ENCODE results near the gene SUCO. TPM values are rescaled to one million over a fixed set of nuclear protein-coding genes. Genes with fewer than 3 reads are reported as not detected.

The SUCO gene
- total RNA-seq, 1 experiment from 2014 or later = 84.6 TPM

DNA sequence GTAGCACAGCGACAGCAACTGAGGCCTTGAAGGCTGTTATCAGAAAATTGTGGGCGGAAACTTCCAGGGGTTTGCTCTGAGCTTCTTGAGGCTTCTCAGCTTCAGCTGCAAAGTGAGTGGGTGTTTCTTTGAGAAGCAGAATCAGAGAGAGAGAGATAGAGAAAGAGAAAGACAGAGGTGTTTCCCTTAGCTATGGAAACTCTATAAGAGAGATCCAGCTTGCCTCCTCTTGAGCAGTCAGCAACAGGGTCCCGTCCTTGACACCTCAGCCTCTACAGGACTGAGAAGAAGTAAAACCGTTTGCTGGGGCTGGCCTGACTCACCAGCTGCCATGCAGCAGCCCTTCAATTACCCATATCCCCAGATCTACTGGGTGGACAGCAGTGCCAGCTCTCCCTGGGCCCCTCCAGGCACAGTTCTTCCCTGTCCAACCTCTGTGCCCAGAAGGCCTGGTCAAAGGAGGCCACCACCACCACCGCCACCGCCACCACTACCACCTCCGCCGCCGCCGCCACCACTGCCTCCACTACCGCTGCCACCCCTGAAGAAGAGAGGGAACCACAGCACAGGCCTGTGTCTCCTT lies 126.0 kb downstream of the SUCO start, which contains the start of gene FASLG:
FASLG (plus strand) TSS at position 233 of the 583 bp plus-strand sequence; CDS start at position 332, 99 bp downstream.
- H3K4me1 Mint-ChIP-seq (ENCODE audit: low read depth, unreplicated experiment) = peaks cover 48% of the 10 kb centered on the region
- no peak within 1 kb of the TSS for H3K4me3 Mint-ChIP-seq (ENCODE audit: low read depth, unreplicated experiment)
- no TSS peak for BruUV-seq (replicated peaks)
- intact Hi-C loops (cut with micrococcal nuclease; ENCODE audit: unreplicated experiment) = no loop called here
- H3K27me3 Mint-ChIP-seq (ENCODE audit: unreplicated experiment) = no peaks in the 10 kb centered on the region
- CTCF ChIA-PET = interaction anchor here (0.6 kb wide), 1 partner anchor 61 kb away, joined by 4 read pairs; no protein-coding TSS in a partner anchor
- no peak within 1 kb of the TSS for H3K27ac Mint-ChIP-seq (ENCODE audit: unreplicated experiment)
- no peaks in the 10 kb centered on the region for H3K9me3 Mint-ChIP-seq (ENCODE audit: low read depth, unreplicated experiment)
- DNase-seq = no peak
- TF ChIP-seq, protein P1, sequence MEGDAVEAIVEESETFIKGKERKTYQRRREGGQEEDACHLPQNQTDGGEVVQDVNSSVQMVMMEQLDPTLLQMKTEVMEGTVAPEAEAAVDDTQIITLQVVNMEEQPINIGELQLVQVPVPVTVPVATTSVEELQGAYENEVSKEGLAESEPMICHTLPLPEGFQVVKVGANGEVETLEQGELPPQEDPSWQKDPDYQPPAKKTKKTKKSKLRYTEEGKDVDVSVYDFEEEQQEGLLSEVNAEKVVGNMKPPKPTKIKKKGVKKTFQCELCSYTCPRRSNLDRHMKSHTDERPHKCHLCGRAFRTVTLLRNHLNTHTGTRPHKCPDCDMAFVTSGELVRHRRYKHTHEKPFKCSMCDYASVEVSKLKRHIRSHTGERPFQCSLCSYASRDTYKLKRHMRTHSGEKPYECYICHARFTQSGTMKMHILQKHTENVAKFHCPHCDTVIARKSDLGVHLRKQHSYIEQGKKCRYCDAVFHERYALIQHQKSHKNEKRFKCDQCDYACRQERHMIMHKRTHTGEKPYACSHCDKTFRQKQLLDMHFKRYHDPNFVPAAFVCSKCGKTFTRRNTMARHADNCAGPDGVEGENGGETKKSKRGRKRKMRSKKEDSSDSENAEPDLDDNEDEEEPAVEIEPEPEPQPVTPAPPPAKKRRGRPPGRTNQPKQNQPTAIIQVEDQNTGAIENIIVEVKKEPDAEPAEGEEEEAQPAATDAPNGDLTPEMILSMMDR (IDR thresholded peaks at IDR 0.05; ENCODE audit: unreplicated experiment) = no peak
- no peaks in the 10 kb centered on the region for H3K36me3 Mint-ChIP-seq (ENCODE audit: insufficient read depth, unreplicated experiment)

DNA sequence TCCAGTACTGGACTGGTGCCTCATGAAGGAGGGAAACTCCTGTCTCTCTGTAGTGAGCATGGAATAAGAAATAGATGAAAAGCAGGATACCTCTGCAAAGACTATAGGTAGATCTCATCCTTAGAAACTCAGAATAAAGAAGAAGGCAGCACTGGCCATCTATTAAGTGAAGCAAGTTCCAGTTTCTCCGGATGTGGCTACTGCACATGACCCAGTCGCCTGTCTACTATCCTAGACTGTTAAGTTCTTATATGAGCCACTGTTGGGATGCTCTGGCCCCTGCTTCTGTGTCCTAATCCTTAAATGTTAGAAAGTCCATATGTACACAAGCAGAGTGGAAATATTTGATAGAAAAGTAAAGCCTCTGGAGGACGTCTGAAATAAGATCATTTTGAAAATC lies 128.2 kb downstream of the SUCO start:
- no peak overlapping the region for H3K27ac Mint-ChIP-seq (ENCODE audit: unreplicated experiment)
- no TSS peak for BruUV-seq (replicated peaks)
- TF ChIP-seq, protein P1 (IDR thresholded peaks at IDR 0.05; ENCODE audit: unreplicated experiment) = no peak
- no peaks in the 10 kb centered on the region for H3K36me3 Mint-ChIP-seq (ENCODE audit: insufficient read depth, unreplicated experiment)
- no peak overlapping the region for H3K4me3 Mint-ChIP-seq (ENCODE audit: low read depth, unreplicated experiment)
- intact Hi-C loops (cut with micrococcal nuclease; ENCODE audit: unreplicated experiment) = no loop called here
- H3K4me1 Mint-ChIP-seq (ENCODE audit: low read depth, unreplicated experiment) = peaks cover 33% of the 10 kb centered on the region
- no peaks in the 10 kb centered on the region for H3K9me3 Mint-ChIP-seq (ENCODE audit: low read depth, unreplicated experiment)
- CTCF ChIA-PET = no interaction called here
- H3K27me3 Mint-ChIP-seq (ENCODE audit: unreplicated experiment) = no peaks in the 10 kb centered on the region
- DNase-seq = no peak

Other genes with a start within 250 kb of the SUCO start
- not detected in 2 replicates for gene C1orf105, start 112.5 kb upstream of the SUCO start, total RNA-seq (2022)
- 29.2 TPM in 2 replicates for gene PIGC, start 89.1 kb upstream of the SUCO start, total RNA-seq (2022)
- gene FASLG, start 126.0 kb downstream of the SUCO start, total RNA-seq (2022) = not detected in 2 replicates